Upper lobe of left lung (tissue), 6 donors: ENCODE measurements around the gene NCK2. TPM values are rescaled to one million over a fixed set of nuclear protein-coding genes. Genes with fewer than 3 reads are reported as not detected.

ENCODE experiments used
- ATAC-seq, 2 donors: fragments of 200-7000 bp; cut with Tn5 transposase; one replicate each; pipeline ENCODE4 v1.9.1; 2022; ENCODE audit warnings: mild to moderate bottlenecking in 2 of 2, moderate library complexity in 2 of 2; ENCODE audit not compliant: low FRiP score in 2 of 2
- DNase-seq, 2 donors: peaks; one replicate each; pipeline ENCODE4 v3.0.0-alpha.2; 2019 to 2020
- H3K27ac ChIP-seq, 4 donors: fragments of 200-600 bp; sonication (generic); one replicate each; pipeline ENCODE4 v1.5.1; 2016 to 2019
- H3K27me3 ChIP-seq, 4 donors: fragments of 200-600 bp; sonication (generic); one replicate each; pipeline ENCODE4 v1.5.1; 2017 to 2019
- H3K36me3 ChIP-seq, 4 donors: fragments of 200-600 bp; sonication (generic); one replicate each; pipeline ENCODE4 v1.5.1; 2016 to 2019
- H3K4me1 ChIP-seq, 4 donors: fragments of 200-600 bp; sonication (generic); one replicate each; pipeline ENCODE4 v1.5.1; 2018 to 2019
- H3K4me3 ChIP-seq, 4 donors: fragments of 200-600 bp; sonication (generic); one replicate each; pipeline ENCODE4 v1.5.1; 2017 to 2019; ENCODE audit warnings: mild to moderate bottlenecking in 2 of 4, moderate library complexity in 1 of 4
- H3K9me3 ChIP-seq, 4 donors: fragments of 200-600 bp; sonication (generic); one replicate each; pipeline ENCODE4 v1.5.1; 2018 to 2019
- EP300 ChIP-seq, 4 donors: sonication (generic); formaldehyde crosslinking; IDR thresholded peaks; one replicate each; pipeline ENCODE4 v1.5.1; 2017; ENCODE audit warnings: antibody characterized with exemption in 4 of 4, control low read depth in 2 of 4
- POLR2A ChIP-seq, 4 donors: fragments of 450-650 bp; IDR thresholded peaks; one replicate each; pipeline ENCODE4 v1.5.1; 2016 to 2017; ENCODE audit warnings: antibody characterized with exemption in 4 of 4, mild to moderate bottlenecking in 2 of 4
- POLR2AphosphoS5 ChIP-seq, 2 donors: sonication (generic); formaldehyde crosslinking; IDR thresholded peaks; one replicate each; pipeline ENCODE4 v1.5.1; 2017; ENCODE audit warnings: antibody characterized with exemption in 2 of 2
- whole genome bisulfite sequencing, 2 donors: methylation state at CpG; one replicate each; pipeline ENCODE4 v1.1.5; 2017 to 2018; 5-methylcytosine and 5-hydroxymethylcytosine counted together
- total RNA-seq, 6 donors: library from RNA; depleted of rRNA in 4 of 6; stranded (reverse); fragments of >200 nt in 4 of 6; gene quantifications; one replicate each; pipeline versions ENCODE4 v1.1.0 to v1.2.1, GENCODE V29; 2016 to 2021
- TF ChIP-seq, protein P1 (sequence below), 6 experiments: fragments of 450-650 bp in 4 of 6; fragments of 200-600 bp in 2 of 6; sonication (generic) in 2 of 6; IDR thresholded peaks; one replicate each; pipeline ENCODE4 v1.5.1; 2016 to 2019; ENCODE audit warnings: antibody characterized with exemption in 6 of 6
- donor health status: DM: no; HTN: no; CAD: no; lungs with moderate emphysema.
- donor health status: DM: no; HTN: yes; CAD: no; lungs with severe emphysema.

The NCK2 gene
- total RNA-seq, 6 donors from 2014 or later: 29.3 to 48.6 (median 37.9) TPM

DNA sequence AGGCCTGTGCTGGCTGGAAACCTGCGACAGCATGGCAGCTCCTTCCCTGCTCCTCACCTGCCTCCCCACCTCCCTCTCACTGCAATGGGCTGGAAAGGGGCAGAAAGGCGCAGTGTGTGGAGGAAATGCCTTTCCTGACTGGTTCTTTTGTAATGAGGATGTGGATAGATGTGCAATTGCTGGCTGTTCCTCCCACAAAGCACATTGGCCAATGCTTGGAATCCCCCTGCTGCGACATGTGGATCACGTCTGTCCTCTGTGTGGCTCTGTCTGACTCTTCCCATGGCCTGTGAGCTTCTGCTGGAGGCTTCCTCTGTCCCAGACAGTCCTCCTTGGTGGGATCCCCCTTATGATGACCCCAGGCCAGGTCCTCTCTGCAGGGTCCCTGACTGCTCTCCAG is 172.5 kb downstream of the NCK2 start:
- no peaks in the 10 kb centered on the region for H3K27me3 ChIP-seq
- ATAC-seq (no peak), DNase-seq (no peak)
- peaks cover 0 to 16% (median 10%) of the 10 kb centered on the region in 4 donors for H3K9me3 ChIP-seq
- no peaks in the 10 kb centered on the region for H3K36me3 ChIP-seq
- H3K4me3 ChIP-seq: no peak overlapping the region
- TF ChIP-seq POLR2AphosphoS5 (IDR thresholded peaks at IDR 0.05) (no peak), EP300 (IDR thresholded peaks at IDR 0.05) (no peak), POLR2A (IDR thresholded peaks at IDR 0.05) (no peak)
- TF ChIP-seq, protein P1, sequence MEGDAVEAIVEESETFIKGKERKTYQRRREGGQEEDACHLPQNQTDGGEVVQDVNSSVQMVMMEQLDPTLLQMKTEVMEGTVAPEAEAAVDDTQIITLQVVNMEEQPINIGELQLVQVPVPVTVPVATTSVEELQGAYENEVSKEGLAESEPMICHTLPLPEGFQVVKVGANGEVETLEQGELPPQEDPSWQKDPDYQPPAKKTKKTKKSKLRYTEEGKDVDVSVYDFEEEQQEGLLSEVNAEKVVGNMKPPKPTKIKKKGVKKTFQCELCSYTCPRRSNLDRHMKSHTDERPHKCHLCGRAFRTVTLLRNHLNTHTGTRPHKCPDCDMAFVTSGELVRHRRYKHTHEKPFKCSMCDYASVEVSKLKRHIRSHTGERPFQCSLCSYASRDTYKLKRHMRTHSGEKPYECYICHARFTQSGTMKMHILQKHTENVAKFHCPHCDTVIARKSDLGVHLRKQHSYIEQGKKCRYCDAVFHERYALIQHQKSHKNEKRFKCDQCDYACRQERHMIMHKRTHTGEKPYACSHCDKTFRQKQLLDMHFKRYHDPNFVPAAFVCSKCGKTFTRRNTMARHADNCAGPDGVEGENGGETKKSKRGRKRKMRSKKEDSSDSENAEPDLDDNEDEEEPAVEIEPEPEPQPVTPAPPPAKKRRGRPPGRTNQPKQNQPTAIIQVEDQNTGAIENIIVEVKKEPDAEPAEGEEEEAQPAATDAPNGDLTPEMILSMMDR (IDR thresholded peaks at IDR 0.05): no peak
- 63 to 75% methylated on average over 4 of the region's 4 CpGs for WGBS, 2 donors
- H3K27ac ChIP-seq: no peak overlapping the region
- no peaks in the 10 kb centered on the region for H3K4me1 ChIP-seq

DNA sequence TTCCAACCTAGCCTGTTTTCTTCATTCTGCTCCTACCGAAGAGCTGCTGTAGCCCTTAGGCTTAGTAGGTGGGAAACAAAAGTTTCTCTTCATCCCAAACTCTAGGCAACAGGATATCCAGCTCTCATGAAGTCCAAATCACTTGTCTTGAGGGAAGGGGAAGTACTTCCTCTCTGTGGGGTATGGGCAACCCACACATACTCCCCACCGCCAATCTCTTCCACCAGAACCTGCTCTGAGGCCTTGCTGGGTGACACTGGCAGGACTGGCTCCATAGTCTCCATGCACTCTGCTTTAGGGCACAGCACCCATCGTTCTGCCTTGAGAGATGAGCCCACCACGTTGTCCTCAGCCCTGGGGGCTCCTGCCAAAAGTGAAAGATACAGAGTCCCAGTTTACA is 173.0 kb downstream of the NCK2 start:
- Histone ChIP-seq H3K36me3 (no peaks in the 10 kb centered on the region), H3K4me1 (no peaks in the 10 kb centered on the region), H3K4me3 (no peak overlapping the region), H3K27me3 (no peaks in the 10 kb centered on the region), H3K9me3 (peaks cover 0 to 16% (median 10%) of the 10 kb centered on the region in 4 donors), H3K27ac (no peak overlapping the region)
- TF ChIP-seq POLR2A (IDR thresholded peaks at IDR 0.05): no peak
- no peak for TF ChIP-seq POLR2AphosphoS5 (IDR thresholded peaks at IDR 0.05)
- no peak for TF ChIP-seq EP300 (IDR thresholded peaks at IDR 0.05)
- TF ChIP-seq, protein P1 (IDR thresholded peaks at IDR 0.05): no peak
- WGBS, 2 donors: 75 to 83% methylated on average over 4 of the region's 4 CpGs
- ATAC-seq (no peak), DNase-seq (no peak)

DNA sequence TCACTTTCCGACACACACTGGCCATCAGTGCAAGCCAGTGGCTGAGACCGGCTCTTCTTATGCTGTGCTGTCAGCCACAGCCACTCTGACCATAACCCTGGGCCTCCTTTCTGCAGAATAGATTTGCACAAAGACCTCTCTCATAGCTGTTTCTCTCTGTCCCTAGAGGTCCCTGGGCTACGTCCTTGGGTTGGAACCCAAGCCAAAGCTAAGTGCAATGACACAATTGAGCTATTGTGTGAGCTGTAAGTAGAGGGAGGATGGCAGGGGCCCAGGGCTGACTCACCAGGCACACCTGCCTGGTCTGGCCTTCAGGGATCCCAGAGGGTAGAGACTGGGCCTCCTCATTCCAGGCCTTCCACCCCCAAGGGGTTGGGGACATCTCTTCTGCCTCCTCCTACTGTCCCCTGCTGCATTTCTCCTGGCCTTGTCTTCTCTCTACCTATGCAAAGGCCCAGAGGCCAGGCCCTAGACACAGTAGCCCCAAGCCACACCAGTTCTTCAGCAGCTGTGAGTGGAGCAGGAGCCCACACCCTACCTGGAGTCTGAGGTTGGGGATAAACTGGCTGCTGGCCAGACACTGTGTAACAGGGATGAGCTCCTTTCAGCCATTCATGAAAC is 174.6 kb downstream of the NCK2 start:
- H3K9me3 ChIP-seq: peaks cover 0 to 15% (median 10%) of the 10 kb centered on the region in 4 donors
- no peaks in the 10 kb centered on the region for H3K36me3 ChIP-seq
- no peaks in the 10 kb centered on the region for H3K27me3 ChIP-seq
- DNase-seq (no peak), ATAC-seq (peak in 1 of 2 donors; percentile 13)
- 88 to 100% methylated on average over 3 of the region's 3 CpGs for WGBS, 2 donors
- no peak overlapping the region for H3K27ac ChIP-seq
- TF ChIP-seq POLR2AphosphoS5 (IDR thresholded peaks at IDR 0.05): no peak
- TF ChIP-seq, protein P1 (IDR thresholded peaks at IDR 0.05): no peak
- no peak for TF ChIP-seq POLR2A (IDR thresholded peaks at IDR 0.05)
- no peak for TF ChIP-seq EP300 (IDR thresholded peaks at IDR 0.05)
- no peaks in the 10 kb centered on the region for H3K4me1 ChIP-seq
- H3K4me3 ChIP-seq: no peak overlapping the region

DNA sequence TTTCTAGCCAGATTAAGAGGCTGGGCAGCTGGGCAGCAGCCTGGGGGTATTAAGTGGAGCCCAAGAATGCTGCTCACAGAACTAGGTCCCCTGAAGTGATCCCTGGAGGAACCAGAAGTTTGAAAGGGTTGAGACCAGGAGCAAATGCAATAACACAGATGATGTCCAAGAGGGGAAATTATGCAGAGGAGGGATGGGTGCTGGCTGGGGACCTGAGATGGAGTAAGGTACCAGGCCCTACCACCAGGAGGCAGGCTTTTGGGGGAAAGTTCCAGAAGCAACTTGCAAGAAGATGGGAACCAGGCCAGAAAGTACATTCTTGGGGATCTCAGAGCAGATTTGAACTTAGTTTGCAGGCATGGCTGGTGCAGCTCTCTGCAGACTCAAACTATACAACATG is 175.1 kb downstream of the NCK2 start:
- Histone ChIP-seq H3K9me3 (peaks cover 0 to 11% (median 7%) of the 10 kb centered on the region in 4 donors), H3K4me3 (no peak overlapping the region), H3K4me1 (no peaks in the 10 kb centered on the region), H3K36me3 (no peaks in the 10 kb centered on the region), H3K27ac (no peak overlapping the region), H3K27me3 (no peaks in the 10 kb centered on the region)
- TF ChIP-seq POLR2AphosphoS5 (IDR thresholded peaks at IDR 0.05) (no peak), EP300 (IDR thresholded peaks at IDR 0.05) (no peak)
- TF ChIP-seq, protein P1 (IDR thresholded peaks at IDR 0.05): peak in 1 of 6 experiments; percentile 14
- DNase-seq (no peak), ATAC-seq (peak in 1 of 2 donors; percentile 8)

DNA sequence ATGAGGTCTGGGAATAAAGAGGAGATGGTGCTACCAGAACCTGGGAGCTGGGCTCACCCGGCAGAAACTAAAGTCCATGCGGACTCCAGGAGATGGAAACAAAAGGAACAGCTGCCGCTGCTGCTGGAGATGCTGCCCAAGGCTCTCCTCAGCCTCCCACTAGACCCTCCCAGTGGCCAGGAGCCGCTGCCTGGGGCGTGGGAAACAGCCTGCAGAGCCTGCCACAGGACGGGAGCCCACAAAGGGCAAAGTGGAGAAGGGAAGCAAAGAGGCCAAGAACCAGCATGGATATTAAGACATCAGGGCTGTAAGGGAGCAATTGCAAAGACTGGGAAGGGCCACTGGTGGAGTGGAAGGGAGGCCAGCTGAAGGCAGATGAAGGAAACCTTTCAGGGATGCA is 179.6 kb downstream of the NCK2 start:
- Histone ChIP-seq H3K4me1 (no peaks in the 10 kb centered on the region), H3K9me3 (no peaks in the 10 kb centered on the region), H3K4me3 (no peak overlapping the region), H3K36me3 (no peaks in the 10 kb centered on the region), H3K27ac (no peak overlapping the region), H3K27me3 (no peaks in the 10 kb centered on the region)
- WGBS, 2 donors: 81 to 91% methylated on average over 6 of the region's 6 CpGs
- ATAC-seq (no peak), DNase-seq (no peak)
- no peak for TF ChIP-seq POLR2AphosphoS5 (IDR thresholded peaks at IDR 0.05)
- no peak for TF ChIP-seq EP300 (IDR thresholded peaks at IDR 0.05)
- no peak for TF ChIP-seq POLR2A (IDR thresholded peaks at IDR 0.05)
- TF ChIP-seq, protein P1 (IDR thresholded peaks at IDR 0.05): no peak
